Nephron (organoid): Measurements from ENCODE around the gene FUBP3.
"Not testable (repeated sequence)": the region's sequence is repeated elsewhere in the genome, so short reads cannot be mapped to it uniquely, and the experiment has no call there.

Experiments
- H3K27ac Mint-ChIP-seq, 3 experiments: 2 replicates each; pipeline ENCODE4 v1.8.0; 2020; ENCODE audit warnings: mixed read lengths in 3 of 3, mild to moderate bottlenecking in 2 of 3, moderate library complexity in 1 of 3
- H3K27me3 Mint-ChIP-seq: 2 replicates; pipeline ENCODE4 v1.8.0; 2021; ENCODE audit warnings: low read depth, mild to moderate bottlenecking, moderate library complexity, mixed read lengths
- H3K36me3 Mint-ChIP-seq: 2 replicates; pipeline ENCODE4 v1.8.0; 2020; ENCODE audit warnings: low read depth, mixed read lengths
- H3K4me1 Mint-ChIP-seq: 2 replicates; pipeline ENCODE4 v1.8.0; 2020; ENCODE audit warnings: mixed read lengths
- H3K4me3 Mint-ChIP-seq, 3 experiments: 2 replicates each; pipeline ENCODE4 v1.8.0; 2020; ENCODE audit warnings: mild to moderate bottlenecking in 3 of 3, mixed read lengths in 3 of 3, moderate library complexity in 2 of 3
- H3K9me3 Mint-ChIP-seq: 2 replicates; pipeline ENCODE4 v1.8.0; 2020; ENCODE audit warnings: mixed read lengths
- CTCF ChIP-seq, 3 experiments: fragments of 200-600 bp; sonication (generic); IDR thresholded peaks; one replicate each; pipeline ENCODE4 v1.5.0; 2021; ENCODE audit warnings: antibody characterized with exemption in 3 of 3; ENCODE audit not compliant: unreplicated experiment in 3 of 3

FUBP3 gene

GRCh38 chr9:130561056-130561455 lies 18.3 kb upstream of the FUBP3 start:
- Mint-ChIP-seq H3K4me1 (no peaks in the 10 kb centered on the region), H3K27me3 (peaks cover 18% of the 10 kb centered on the region), H3K27ac (peak overlapping the region in 1 of 3 experiments; percentile 82), H3K4me3 (no peak overlapping the region), H3K9me3 (no peaks in the 10 kb centered on the region), H3K36me3 (no peaks in the 10 kb centered on the region)
- no peak for TF ChIP-seq CTCF (IDR thresholded peaks at IDR 0.05; ENCODE audit: unreplicated experiment in 3 of 3)

GRCh38 chr9:130562525-130562924 lies 16.9 kb upstream of the FUBP3 start:
- H3K4me1 Mint-ChIP-seq, H3K27ac Mint-ChIP-seq, H3K9me3 Mint-ChIP-seq, H3K36me3 Mint-ChIP-seq, H3K4me3 Mint-ChIP-seq: not testable (repeated sequence)
- H3K27me3 Mint-ChIP-seq: peaks cover 12% of the 10 kb centered on the region

- H3K36me3 Mint-ChIP-seq: no peaks in the 10 kb centered on the region
- no peaks in the 10 kb centered on the region for H3K9me3 Mint-ChIP-seq
- peaks cover 18% of the 10 kb centered on the region for H3K27me3 Mint-ChIP-seq
- H3K4me3 Mint-ChIP-seq: no peak overlapping the region
- H3K27ac Mint-ChIP-seq: no peak overlapping the region
- no peak for TF ChIP-seq CTCF (IDR thresholded peaks at IDR 0.05; ENCODE audit: unreplicated experiment in 3 of 3)
- no peaks in the 10 kb centered on the region for H3K4me1 Mint-ChIP-seq
These were observed 15.6 kb upstream of the FUBP3 start for GRCh38 chr9:130563797-130564196.

GRCh38 chr9:130565792-130566191 lies 13.6 kb upstream of the FUBP3 start:
- Mint-ChIP-seq H3K4me1 (no peaks in the 10 kb centered on the region), H3K9me3 (no peaks in the 10 kb centered on the region), H3K36me3 (no peaks in the 10 kb centered on the region), H3K27me3 (peaks cover 7% of the 10 kb centered on the region), H3K27ac (no peak overlapping the region), H3K4me3 (no peak overlapping the region)
- no peak for TF ChIP-seq CTCF (IDR thresholded peaks at IDR 0.05; ENCODE audit: unreplicated experiment in 3 of 3)

GRCh38 chr9:130570208-130570607 lies 9.2 kb upstream of the FUBP3 start:
- Mint-ChIP-seq H3K27ac (no peak overlapping the region), H3K4me3 (no peak overlapping the region), H3K4me1 (no peaks in the 10 kb centered on the region), H3K27me3 (peaks cover 7% of the 10 kb centered on the region), H3K36me3 (no peaks in the 10 kb centered on the region), H3K9me3 (no peaks in the 10 kb centered on the region)
- no peak for TF ChIP-seq CTCF (IDR thresholded peaks at IDR 0.05; ENCODE audit: unreplicated experiment in 3 of 3)

- H3K27ac Mint-ChIP-seq: no peak overlapping the region
These were observed 3.9 kb upstream of the FUBP3 start for GRCh38 chr9:130575514-130575913.

More at GRCh38 chr9:130575514-130575913, 3.9 kb upstream of the FUBP3 start:
- no peak for TF ChIP-seq CTCF (IDR thresholded peaks at IDR 0.05; ENCODE audit: unreplicated experiment in 3 of 3)
- H3K36me3 Mint-ChIP-seq: no peaks in the 10 kb centered on the region
- H3K4me1 Mint-ChIP-seq: peaks cover 12% of the 10 kb centered on the region
- H3K4me3 Mint-ChIP-seq: no peak overlapping the region
- no peaks in the 10 kb centered on the region for H3K9me3 Mint-ChIP-seq
- no peaks in the 10 kb centered on the region for H3K27me3 Mint-ChIP-seq
